ENCODE measurements around the gene HTD2. TPM values are rescaled to one million over a fixed set of nuclear protein-coding genes. Genes with fewer than 3 reads are reported as not detected.

The HTD2 gene
- total and polyA plus RNA-seq, 9 of the 15 experiments (the other 6 are each of a cell fraction or from before 2014, with no cell fraction given), result 1.8 to 22.8 (median 9.6) TPM

DNA sequence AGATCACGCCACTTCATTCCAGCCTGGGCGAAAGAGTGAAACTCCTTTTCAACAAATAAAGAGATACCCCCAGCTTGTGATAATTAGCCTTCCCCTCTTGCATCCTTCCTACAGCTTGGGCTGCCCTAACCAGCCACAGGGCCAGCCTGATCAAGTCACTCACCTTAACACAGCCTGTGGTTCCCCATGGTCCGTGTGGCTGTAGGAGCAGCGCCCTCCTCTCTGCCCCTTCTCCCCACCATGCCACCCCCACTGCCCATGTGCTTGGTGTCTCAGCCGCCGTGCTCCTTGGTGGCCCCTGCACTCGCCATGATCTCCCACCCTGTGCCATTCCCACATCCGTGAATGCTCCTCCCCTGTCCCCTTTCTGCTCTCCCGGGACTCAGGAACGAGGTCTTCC, 13.5 kb upstream of the HTD2 start:
- no TSS peak for BruUV-seq (replicated peaks)
- POLR2A ChIA-PET, result interaction anchor here (0.6 kb wide), 1 partner anchor 21 kb away, joined by 3 read pairs; no protein-coding TSS in a partner anchor
- TF ChIP-seq ETV5 (CRISPR knock-in tag; IDR thresholded peaks at IDR 0.05; ENCODE audit: low read depth), result no peak
- no peak for TF ChIP-seq ZNF511 (CRISPR knock-in tag; IDR thresholded peaks at IDR 0.05)
- TF ChIP-seq ZNF134 (CRISPR knock-in tag; conservative IDR thresholded peaks at IDR 0.05), result no peak
- TF ChIP-seq, protein P1, sequence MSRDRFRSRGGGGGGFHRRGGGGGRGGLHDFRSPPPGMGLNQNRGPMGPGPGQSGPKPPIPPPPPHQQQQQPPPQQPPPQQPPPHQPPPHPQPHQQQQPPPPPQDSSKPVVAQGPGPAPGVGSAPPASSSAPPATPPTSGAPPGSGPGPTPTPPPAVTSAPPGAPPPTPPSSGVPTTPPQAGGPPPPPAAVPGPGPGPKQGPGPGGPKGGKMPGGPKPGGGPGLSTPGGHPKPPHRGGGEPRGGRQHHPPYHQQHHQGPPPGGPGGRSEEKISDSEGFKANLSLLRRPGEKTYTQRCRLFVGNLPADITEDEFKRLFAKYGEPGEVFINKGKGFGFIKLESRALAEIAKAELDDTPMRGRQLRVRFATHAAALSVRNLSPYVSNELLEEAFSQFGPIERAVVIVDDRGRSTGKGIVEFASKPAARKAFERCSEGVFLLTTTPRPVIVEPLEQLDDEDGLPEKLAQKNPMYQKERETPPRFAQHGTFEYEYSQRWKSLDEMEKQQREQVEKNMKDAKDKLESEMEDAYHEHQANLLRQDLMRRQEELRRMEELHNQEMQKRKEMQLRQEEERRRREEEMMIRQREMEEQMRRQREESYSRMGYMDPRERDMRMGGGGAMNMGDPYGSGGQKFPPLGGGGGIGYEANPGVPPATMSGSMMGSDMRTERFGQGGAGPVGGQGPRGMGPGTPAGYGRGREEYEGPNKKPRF (IDR thresholded peaks at IDR 0.05; ENCODE audit: low read depth, low read length), result no peak
- TF ChIP-seq, protein P2, sequence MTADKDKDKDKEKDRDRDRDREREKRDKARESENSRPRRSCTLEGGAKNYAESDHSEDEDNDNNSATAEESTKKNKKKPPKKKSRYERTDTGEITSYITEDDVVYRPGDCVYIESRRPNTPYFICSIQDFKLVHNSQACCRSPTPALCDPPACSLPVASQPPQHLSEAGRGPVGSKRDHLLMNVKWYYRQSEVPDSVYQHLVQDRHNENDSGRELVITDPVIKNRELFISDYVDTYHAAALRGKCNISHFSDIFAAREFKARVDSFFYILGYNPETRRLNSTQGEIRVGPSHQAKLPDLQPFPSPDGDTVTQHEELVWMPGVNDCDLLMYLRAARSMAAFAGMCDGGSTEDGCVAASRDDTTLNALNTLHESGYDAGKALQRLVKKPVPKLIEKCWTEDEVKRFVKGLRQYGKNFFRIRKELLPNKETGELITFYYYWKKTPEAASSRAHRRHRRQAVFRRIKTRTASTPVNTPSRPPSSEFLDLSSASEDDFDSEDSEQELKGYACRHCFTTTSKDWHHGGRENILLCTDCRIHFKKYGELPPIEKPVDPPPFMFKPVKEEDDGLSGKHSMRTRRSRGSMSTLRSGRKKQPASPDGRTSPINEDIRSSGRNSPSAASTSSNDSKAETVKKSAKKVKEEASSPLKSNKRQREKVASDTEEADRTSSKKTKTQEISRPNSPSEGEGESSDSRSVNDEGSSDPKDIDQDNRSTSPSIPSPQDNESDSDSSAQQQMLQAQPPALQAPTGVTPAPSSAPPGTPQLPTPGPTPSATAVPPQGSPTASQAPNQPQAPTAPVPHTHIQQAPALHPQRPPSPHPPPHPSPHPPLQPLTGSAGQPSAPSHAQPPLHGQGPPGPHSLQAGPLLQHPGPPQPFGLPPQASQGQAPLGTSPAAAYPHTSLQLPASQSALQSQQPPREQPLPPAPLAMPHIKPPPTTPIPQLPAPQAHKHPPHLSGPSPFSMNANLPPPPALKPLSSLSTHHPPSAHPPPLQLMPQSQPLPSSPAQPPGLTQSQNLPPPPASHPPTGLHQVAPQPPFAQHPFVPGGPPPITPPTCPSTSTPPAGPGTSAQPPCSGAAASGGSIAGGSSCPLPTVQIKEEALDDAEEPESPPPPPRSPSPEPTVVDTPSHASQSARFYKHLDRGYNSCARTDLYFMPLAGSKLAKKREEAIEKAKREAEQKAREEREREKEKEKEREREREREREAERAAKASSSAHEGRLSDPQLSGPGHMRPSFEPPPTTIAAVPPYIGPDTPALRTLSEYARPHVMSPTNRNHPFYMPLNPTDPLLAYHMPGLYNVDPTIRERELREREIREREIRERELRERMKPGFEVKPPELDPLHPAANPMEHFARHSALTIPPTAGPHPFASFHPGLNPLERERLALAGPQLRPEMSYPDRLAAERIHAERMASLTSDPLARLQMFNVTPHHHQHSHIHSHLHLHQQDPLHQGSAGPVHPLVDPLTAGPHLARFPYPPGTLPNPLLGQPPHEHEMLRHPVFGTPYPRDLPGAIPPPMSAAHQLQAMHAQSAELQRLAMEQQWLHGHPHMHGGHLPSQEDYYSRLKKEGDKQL (CRISPR knock-in tag; IDR thresholded peaks at IDR 0.05; ENCODE audit: borderline replicate concordance), result no peak
- TF ChIP-seq, protein P3, sequence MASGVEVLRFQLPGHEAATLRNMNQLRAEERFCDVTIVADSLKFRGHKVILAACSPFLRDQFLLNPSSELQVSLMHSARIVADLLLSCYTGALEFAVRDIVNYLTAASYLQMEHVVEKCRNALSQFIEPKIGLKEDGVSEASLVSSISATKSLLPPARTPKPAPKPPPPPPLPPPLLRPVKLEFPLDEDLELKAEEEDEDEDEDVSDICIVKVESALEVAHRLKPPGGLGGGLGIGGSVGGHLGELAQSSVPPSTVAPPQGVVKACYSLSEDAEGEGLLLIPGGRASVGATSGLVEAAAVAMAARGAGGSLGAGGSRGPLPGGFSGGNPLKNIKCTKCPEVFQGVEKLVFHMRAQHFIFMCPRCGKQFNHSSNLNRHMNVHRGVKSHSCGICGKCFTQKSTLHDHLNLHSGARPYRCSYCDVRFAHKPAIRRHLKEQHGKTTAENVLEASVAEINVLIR (CRISPR knock-in tag; IDR thresholded peaks at IDR 0.05), result no peak
- no peak for TF ChIP-seq BRCA1 (IDR thresholded peaks at IDR 0.05)
- no peak for TF ChIP-seq BRCA1 (CRISPR knock-in tag; IDR thresholded peaks at IDR 0.05)
- no peak for TF ChIP-seq DDX20 (tag; IDR thresholded peaks at IDR 0.05; ENCODE audit: low read depth)
- no peak for TF ChIP-seq NCOA1 (IDR thresholded peaks at IDR 0.05; ENCODE audit: low read depth)
- no peak for TF ChIP-seq SUPT5H (IDR thresholded peaks at IDR 0.05)
- TF ChIP-seq TEAD4 (IDR thresholded peaks at IDR 0.05; ENCODE audit: low read length), result no peak
- TF ChIP-seq TEAD4 (CRISPR knock-in tag; IDR thresholded peaks at IDR 0.05; ENCODE audit: borderline replicate concordance), result no peak

More for the DNA sequence above, 13.5 kb upstream of the HTD2 start:
- WGBS (ENCODE audit: insufficient coverage, low coverage, missing lambda C conversion rate), result 7% methylated on average over 4 of the region's 10 CpGs
- Histone ChIP-seq H3K79me2 (ENCODE audit: control insufficient read depth, insufficient read depth, low read length) (no peaks in the 10 kb centered on the region), H3K36me3 (ENCODE audit: control insufficient read depth, insufficient read depth, low read length) (no peaks in the 10 kb centered on the region), H3K9me1 (ENCODE audit: control insufficient read depth, insufficient read depth, low read length) (no peaks in the 10 kb centered on the region), H3K27me3 (ENCODE audit: control insufficient read depth in 2 of 2, insufficient read depth in 2 of 2, low read length in 2 of 2) (peaks cover 0 to 12% of the 10 kb centered on the region in 2 experiments; a peak in 1 of 5 replicates), H3K4me3 (no peak overlapping the region), H3K27ac (ENCODE audit: extremely low read depth, low read depth, low read length) (no peak overlapping the region), H4K20me1 (replicated peaks; ENCODE audit: control insufficient read depth, insufficient read depth, low read length) (no peaks in the 10 kb centered on the region), H3K9me3 (replicated peaks; ENCODE audit: control insufficient read depth, insufficient read depth, low read depth, low read length) (no peaks in the 10 kb centered on the region), H3K9ac (ENCODE audit: insufficient read depth in 1 of 2, low read depth in 2 of 2, low read length in 2 of 2) (no peak overlapping the region), H3K4me1 (replicated peaks in 1 of 2; ENCODE audit: control insufficient read depth in 2 of 2, insufficient read depth in 2 of 2, low read length in 2 of 2) (no peaks in the 10 kb centered on the region), H2AFZ (ENCODE audit: low read depth, low read length) (no peak overlapping the region), H3K4me2 (ENCODE audit: insufficient read depth, low read length) (no peak overlapping the region)
- CTCF ChIA-PET (ENCODE audit: low intra/inter-chr PET ratio), result no interaction called here
- intact Hi-C loops (cut with micrococcal nuclease) (no loop called here), in situ Hi-C loops (cut with MboI) (no loop called here)
- ATAC-seq (no peak), FAIRE-seq (no peak), DNase-seq (ENCODE audit: extremely low read depth in 1 of 4, low spot score in 3 of 4) (no peak)

All from K562 (cell line).